Gastroesophageal sphincter (tissue), 4 donors: ENCODE measurements around the gene LMBRD1. TPM values are rescaled to one million over a fixed set of nuclear protein-coding genes. Genes with fewer than 3 reads are reported as not detected.

Experiments
- ATAC-seq: fragments of 150-250 bp; one replicate; pipeline ENCODE4 v1.9.1; 2016; ENCODE audit warnings: mild to moderate bottlenecking, moderate library complexity
- H3K27ac ChIP-seq, 4 donors: fragments of 200-600 bp; sonication (generic) in 3 of 4; 1 replicate in 3 of 4; 2 replicates in 1 of 4; pipeline ENCODE4 v1.5.1; 2016 to 2019
- H3K27me3 ChIP-seq: fragments of 200-600 bp; sonication (generic); one replicate; pipeline ENCODE4 v1.5.1; 2019
- H3K36me3 ChIP-seq, 2 donors: fragments of 200-600 bp; sonication (generic); one replicate each; pipeline ENCODE4 v1.5.1; 2019; ENCODE audit warnings: control low read depth in 1 of 2
- H3K4me1 ChIP-seq, 3 donors: fragments of 200-600 bp; sonication (generic); 1 replicate in 2 of 3; 2 replicates in 1 of 3; pipeline ENCODE4 v1.5.1; 2016 to 2019; ENCODE audit warnings: control low read depth in 2 of 3
- H3K4me3 ChIP-seq, 2 donors: fragments of 200-600 bp; sonication (generic); one replicate each; pipeline ENCODE4 v1.5.1; 2019; ENCODE audit warnings: mild to moderate bottlenecking in 1 of 2, moderate library complexity in 1 of 2
- H3K9me3 ChIP-seq, 3 donors: fragments of 200-600 bp; sonication (generic); one replicate each; pipeline ENCODE4 v1.5.1; 2017 to 2019; ENCODE audit warnings: control low read depth in 2 of 3
- EP300 ChIP-seq: sonication (generic); formaldehyde crosslinking; IDR thresholded peaks from one replicate; pipeline ENCODE4 v1.6.1; 2017; ENCODE audit warnings: antibody characterized with exemption, mild to moderate bottlenecking
- POLR2A ChIP-seq, 2 donors: fragments of 450-650 bp; IDR thresholded peaks; one replicate each; pipeline ENCODE4 v1.6.1; 2017; ENCODE audit warnings: antibody characterized with exemption in 2 of 2, mild to moderate bottlenecking in 2 of 2, moderate library complexity in 1 of 2
- POLR2AphosphoS5 ChIP-seq: sonication (generic); formaldehyde crosslinking; IDR thresholded peaks from one replicate; pipeline ENCODE4 v1.6.1; 2017; ENCODE audit warnings: antibody characterized with exemption
- WGBS, 2 donors: methylation state at CpG; one replicate each; pipeline ENCODE4 v1.1.5; 2018; ENCODE audit warnings: low coverage in 1 of 2; 5-methylcytosine and 5-hydroxymethylcytosine counted together
- total RNA-seq, 4 donors: library from RNA; depleted of rRNA; stranded (reverse); fragments of >200 nt; gene quantifications; one replicate each; pipeline ENCODE4 v1.1.0, GENCODE V29; 2016
- TF ChIP-seq, protein P1 (sequence below), 4 experiments: fragments of 200-600 bp in 2 of 4; fragments of 450-650 bp in 2 of 4; sonication (generic) in 1 of 4; IDR thresholded peaks; one replicate each; pipeline ENCODE4 v1.5.1; 2017 to 2019; ENCODE audit warnings: antibody characterized with exemption in 4 of 4, mild to moderate bottlenecking in 2 of 4, moderate library complexity in 2 of 4

The LMBRD1 gene
- total RNA-seq, 4 donors from 2014 or later: 45.4 to 78.0 (median 60.7) TPM

DNA sequence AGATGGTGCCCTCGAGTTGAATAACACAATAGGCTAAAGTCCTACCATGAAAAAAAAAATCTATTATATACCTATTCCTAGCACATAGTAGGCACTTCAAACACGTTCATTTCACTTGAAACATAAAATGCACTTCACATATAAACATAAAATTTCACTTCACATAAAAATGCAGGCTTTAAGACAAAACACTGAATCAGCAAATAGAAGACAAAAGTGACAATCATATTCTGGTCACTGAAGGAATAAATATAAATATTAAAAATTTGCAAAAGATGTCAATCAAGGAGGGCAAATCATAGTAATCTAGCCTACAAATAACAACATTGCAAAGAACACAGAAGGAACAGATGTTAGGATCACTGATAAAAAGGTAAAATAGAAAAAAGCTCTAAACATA is 153.1 kb downstream of the LMBRD1 start:
- TF ChIP-seq EP300 (no peak), POLR2A (IDR thresholded peaks at IDR 0.05) (no peak), POLR2AphosphoS5 (no peak)
- TF ChIP-seq, protein P1, sequence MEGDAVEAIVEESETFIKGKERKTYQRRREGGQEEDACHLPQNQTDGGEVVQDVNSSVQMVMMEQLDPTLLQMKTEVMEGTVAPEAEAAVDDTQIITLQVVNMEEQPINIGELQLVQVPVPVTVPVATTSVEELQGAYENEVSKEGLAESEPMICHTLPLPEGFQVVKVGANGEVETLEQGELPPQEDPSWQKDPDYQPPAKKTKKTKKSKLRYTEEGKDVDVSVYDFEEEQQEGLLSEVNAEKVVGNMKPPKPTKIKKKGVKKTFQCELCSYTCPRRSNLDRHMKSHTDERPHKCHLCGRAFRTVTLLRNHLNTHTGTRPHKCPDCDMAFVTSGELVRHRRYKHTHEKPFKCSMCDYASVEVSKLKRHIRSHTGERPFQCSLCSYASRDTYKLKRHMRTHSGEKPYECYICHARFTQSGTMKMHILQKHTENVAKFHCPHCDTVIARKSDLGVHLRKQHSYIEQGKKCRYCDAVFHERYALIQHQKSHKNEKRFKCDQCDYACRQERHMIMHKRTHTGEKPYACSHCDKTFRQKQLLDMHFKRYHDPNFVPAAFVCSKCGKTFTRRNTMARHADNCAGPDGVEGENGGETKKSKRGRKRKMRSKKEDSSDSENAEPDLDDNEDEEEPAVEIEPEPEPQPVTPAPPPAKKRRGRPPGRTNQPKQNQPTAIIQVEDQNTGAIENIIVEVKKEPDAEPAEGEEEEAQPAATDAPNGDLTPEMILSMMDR (IDR thresholded peaks at IDR 0.05): no peak
- no peak for ATAC-seq
- Histone ChIP-seq H3K4me1 (no peaks in the 10 kb centered on the region), H3K27me3 (no peaks in the 10 kb centered on the region), H3K9me3 (no peaks in the 10 kb centered on the region), H3K4me3 (no peak overlapping the region), H3K36me3 (no peaks in the 10 kb centered on the region), H3K27ac (no peak overlapping the region)
- 64 to 70% methylated on average over 2 of the region's 2 CpGs for WGBS, 2 donors

- no peaks in the 10 kb centered on the region for H3K36me3 ChIP-seq
- H3K27ac ChIP-seq: no peak overlapping the region
- no peaks in the 10 kb centered on the region for H3K27me3 ChIP-seq
- 73 to 89% methylated on average over 2 of the region's 2 CpGs for WGBS, 2 donors
- H3K4me3 ChIP-seq: no peak overlapping the region
- ATAC-seq: no peak
- H3K9me3 ChIP-seq: no peaks in the 10 kb centered on the region
- TF ChIP-seq, protein P1 (IDR thresholded peaks at IDR 0.05): no peak
- TF ChIP-seq EP300: no peak
- no peak for TF ChIP-seq POLR2AphosphoS5
- TF ChIP-seq POLR2A (IDR thresholded peaks at IDR 0.05): no peak
- H3K4me1 ChIP-seq: no peaks in the 10 kb centered on the region
Measured at GRCh38 chr6:69632932-69633331, 163.9 kb downstream of the LMBRD1 start.

- TF ChIP-seq, protein P1 (IDR thresholded peaks at IDR 0.05): no peak
- TF ChIP-seq EP300 (no peak), POLR2A (IDR thresholded peaks at IDR 0.05) (no peak), POLR2AphosphoS5 (no peak)
- Histone ChIP-seq H3K36me3 (no peaks in the 10 kb centered on the region), H3K27me3 (no peaks in the 10 kb centered on the region), H3K4me1 (no peaks in the 10 kb centered on the region), H3K4me3 (no peak overlapping the region), H3K27ac (no peak overlapping the region), H3K9me3 (no peaks in the 10 kb centered on the region)
- 34 to 53% methylated on average over 4 of the region's 4 CpGs for WGBS, 2 donors
- no peak for ATAC-seq
Measured at GRCh38 chr6:69631552-69632346, 165.1 kb downstream of the LMBRD1 start.

DNA sequence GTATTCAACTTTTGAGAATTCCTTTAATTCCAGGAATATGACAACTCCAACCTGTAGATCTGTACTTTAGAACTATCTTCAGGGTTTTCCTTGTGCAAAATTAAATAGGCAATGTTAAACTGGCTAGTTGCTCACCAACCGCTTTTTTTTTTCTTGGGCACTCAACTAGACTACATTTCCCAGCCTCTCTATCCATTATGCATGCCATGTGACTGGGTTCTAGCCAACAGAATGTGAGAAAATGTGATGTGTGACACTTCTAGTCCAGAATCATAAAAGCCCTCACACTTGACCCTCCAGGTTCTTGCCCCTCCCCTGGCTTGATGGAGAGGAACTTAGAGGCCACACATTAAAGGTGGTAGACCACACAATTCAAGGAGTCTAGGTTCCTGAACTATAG is 166.0 kb downstream of the LMBRD1 start:
- no peak for ATAC-seq
- Histone ChIP-seq H3K9me3 (no peaks in the 10 kb centered on the region), H3K36me3 (no peaks in the 10 kb centered on the region), H3K4me3 (no peak overlapping the region), H3K27me3 (no peaks in the 10 kb centered on the region), H3K27ac (no peak overlapping the region), H3K4me1 (no peaks in the 10 kb centered on the region)
- TF ChIP-seq, protein P1 (IDR thresholded peaks at IDR 0.05): no peak
- no peak for TF ChIP-seq EP300
- no peak for TF ChIP-seq POLR2AphosphoS5
- no peak for TF ChIP-seq POLR2A (IDR thresholded peaks at IDR 0.05)
- 92 to 94% methylated on average over 1 of the region's 1 CpG for WGBS, 2 donors

- no peaks in the 10 kb centered on the region for H3K9me3 ChIP-seq
- no peaks in the 10 kb centered on the region for H3K27me3 ChIP-seq
- H3K36me3 ChIP-seq: no peaks in the 10 kb centered on the region
- H3K4me1 ChIP-seq: no peaks in the 10 kb centered on the region
- TF ChIP-seq, protein P1 (IDR thresholded peaks at IDR 0.05): no peak
- TF ChIP-seq EP300: no peak
- TF ChIP-seq POLR2A (IDR thresholded peaks at IDR 0.05): no peak
- TF ChIP-seq POLR2AphosphoS5: no peak
- 23 to 100% methylated on average over 1 of the region's 1 CpG for WGBS, 2 donors
- ATAC-seq: no peak
- no peak overlapping the region for H3K27ac ChIP-seq
- H3K4me3 ChIP-seq: no peak overlapping the region
Measured at GRCh38 chr6:69627625-69628024, 169.2 kb downstream of the LMBRD1 start.
